K562 (cell line): ENCODE data around the gene PRDM10. TPM values are rescaled to one million over a fixed set of nuclear protein-coding genes. Genes with fewer than 3 reads are reported as not detected.

Source experiments
- AFF1 ChIP-seq, 2 experiments: fragments of 450-650 bp; IDR thresholded peaks; 2 replicates each; pipeline ENCODE4 v1.6.1; 2018; ENCODE audit warnings: mild to moderate bottlenecking in 2 of 2, low read depth in 1 of 2; ENCODE audit not compliant: partially characterized antibody in 2 of 2
- ATF6 ChIP-seq: sonication (generic); formaldehyde crosslinking; IDR thresholded peaks from 2 replicates; pipeline ENCODE4 v1.4.0; 2020; ENCODE audit warnings: mild to moderate bottlenecking, missing genetic modification reagents
- EHMT2 ChIP-seq: fragments of 450-650 bp; IDR thresholded peaks from 2 replicates; pipeline ENCODE4 v1.6.1; 2018; ENCODE audit warnings: antibody characterized with exemption
- FOXK1 ChIP-seq: sonication (generic); formaldehyde crosslinking; IDR thresholded peaks from 2 replicates; pipeline ENCODE4 v1.8.0; 2022; ENCODE audit warnings: missing genetic modification reagents, mild to moderate bottlenecking, borderline replicate concordance
- KDM1A ChIP-seq, 2 experiments: fragments of 450-650 bp; IDR thresholded peaks; 2 replicates each; pipeline ENCODE4 v1.6.1; 2016; ENCODE audit warnings: mild to moderate bottlenecking in 2 of 2
- MBD1 ChIP-seq: fragments of 250-450 bp; sonication (Bioruptor Pico); IDR thresholded peaks from 2 replicates; pipeline ENCODE4 v1.8.0; 2022; ENCODE audit warnings: inconsistent platforms
- RB1 ChIP-seq: fragments of 450-650 bp; IDR thresholded peaks from 2 replicates; pipeline ENCODE4 v1.6.1; 2017; ENCODE audit warnings: low read depth, mild to moderate bottlenecking
- SRSF3 ChIP-seq: fragments of 200-400 bp; formaldehyde crosslinking; IDR thresholded peaks from 2 replicates; pipeline ENCODE4 v1.6.1; 2016; ENCODE audit warnings: mild to moderate bottlenecking, low read length, moderate library complexity; ENCODE audit not compliant: insufficient read depth
- TAF1 ChIP-seq: IDR thresholded peaks from 2 replicates; pipeline ENCODE4 v1.6.1; 2011; ENCODE audit warnings: mild to moderate bottlenecking, low read length, moderate library complexity; ENCODE audit not compliant: insufficient read depth, control insufficient read depth, severe bottlenecking; ENCODE audit errors: extremely low read depth
- TCF7L2 ChIP-seq: fragments of 150-350 bp; IDR thresholded peaks from 2 replicates; pipeline ENCODE4 v1.6.1; 2016; ENCODE audit warnings: low read depth, mild to moderate bottlenecking, low read length, moderate library complexity
- TSC22D4 ChIP-seq: fragments of 450-650 bp; IDR thresholded peaks from 2 replicates; pipeline ENCODE4 v1.6.1; 2016; ENCODE audit warnings: missing genetic modification characterization, missing biosample characterization, control low read depth
- ZBTB12 ChIP-seq: fragments of 250-450 bp; sonication (Bioruptor Pico); IDR thresholded peaks from 2 replicates; pipeline ENCODE4 v1.4.0; 2020
- ZFPM2 ChIP-seq: fragments of 250-450 bp; sonication (Bioruptor Pico); IDR thresholded peaks from 2 replicates; pipeline ENCODE4 v1.5.1; 2022; ENCODE audit warnings: mild to moderate bottlenecking
- ZNF165 ChIP-seq: fragments of 250-450 bp; sonication (Bioruptor Pico); IDR thresholded peaks from 2 replicates; pipeline ENCODE4 v1.4.0; 2020; ENCODE audit warnings: borderline replicate concordance
- ZNF699 ChIP-seq: fragments of 250-450 bp; sonication (Bioruptor Pico); IDR thresholded peaks from 2 replicates; pipeline ENCODE4 v1.8.0; 2021; ENCODE audit warnings: mild to moderate bottlenecking, moderate library complexity; ENCODE audit not compliant: insufficient replicate concordance
- ZNF830 ChIP-seq: fragments of 250-450 bp; sonication (Bioruptor Pico); IDR thresholded peaks from 2 replicates; pipeline ENCODE4 v1.5.0; 2021; ENCODE audit warnings: mild to moderate bottlenecking
- polyA plus RNA-seq, 8 experiments: library from polyadenylated mRNA; depleted of rRNA in 4 of 8; stranded (reverse) in 5 of 8; unstranded in 3 of 8; fragments of >200 nt; fragmentation: Nextera tagmentation in 2 of 8; fragmentation: Illumina TruSeq in 1 of 8; extraction: Ambion mirVana in 2 of 8; extraction: Trizol in 1 of 8; gene quantifications; 2 replicates each; pipeline versions ENCODE4 v1.2.1 to v1.2.3, GENCODE V29; 2011 to 2014; ENCODE audit warnings: inconsistent platforms in 1 of 8, missing spikeins in 1 of 8
- total RNA-seq, 7 experiments: library from RNA; depleted of rRNA in 6 of 7; stranded (reverse); fragments of >200 nt in 6 of 7; fragmentation: Illumina TruSeq in 2 of 7; extraction: Trizol in 2 of 7; gene quantifications; 2 replicates each; pipeline versions ENCODE4 v1.2.1 to v1.2.3, GENCODE V29; 2011 to 2021; ENCODE audit warnings: low replicate concordance in 1 of 7

The PRDM10 gene
- total and polyA plus RNA-seq, 9 of the 15 experiments (the other 6 are each of a cell fraction or from before 2014, with no cell fraction given), result 0.89 to 9.3 (median 4.5) TPM

GRCh38 chr11:130002846-130003716, 446 bp upstream of the PRDM10 start (continued):
- peak; percentile 36; the same call in 1 of the 2 replicates for TF ChIP-seq ATF6 (CRISPR knock-in tag)
- TF ChIP-seq TSC22D4 (tag), result no peak
- TF ChIP-seq TAF1, result peak; percentile 65
- TF ChIP-seq ZFPM2 (CRISPR knock-in tag), result no peak
- no peak for TF ChIP-seq MBD1 (CRISPR knock-in tag)
- peak; percentile 26 to 42; a peak in 3 of 4 replicates for TF ChIP-seq KDM1A (IDR thresholded peaks at IDR 0.05)
- TF ChIP-seq EHMT2, result no peak
- no peak for TF ChIP-seq ZNF699
- no peak for TF ChIP-seq AFF1 (IDR thresholded peaks at IDR 0.05; ENCODE audit: low read depth in 1 of 2, partially characterized antibody in 2 of 2)
- TF ChIP-seq SRSF3, result 0 out of 2 replicates have a peak, but pooled peaks have one; percentile 90
- peak; percentile 90 for TF ChIP-seq RB1
- no peak for TF ChIP-seq ZNF165 (CRISPR knock-in tag)
- no peak for TF ChIP-seq TCF7L2
- no peak for TF ChIP-seq ZBTB12 (CRISPR knock-in tag)
- TF ChIP-seq ZNF830 (CRISPR knock-in tag), result peak; percentile 68; the same call in 1 of the 2 replicates
- TF ChIP-seq FOXK1, result no peak
